Measurements from ENCODE around the gene CTSF.
"Not testable (repeated sequence)": the region's sequence is repeated elsewhere in the genome, so short reads cannot be mapped to it uniquely, and the experiment has no call there.

CTSF gene

DNA sequence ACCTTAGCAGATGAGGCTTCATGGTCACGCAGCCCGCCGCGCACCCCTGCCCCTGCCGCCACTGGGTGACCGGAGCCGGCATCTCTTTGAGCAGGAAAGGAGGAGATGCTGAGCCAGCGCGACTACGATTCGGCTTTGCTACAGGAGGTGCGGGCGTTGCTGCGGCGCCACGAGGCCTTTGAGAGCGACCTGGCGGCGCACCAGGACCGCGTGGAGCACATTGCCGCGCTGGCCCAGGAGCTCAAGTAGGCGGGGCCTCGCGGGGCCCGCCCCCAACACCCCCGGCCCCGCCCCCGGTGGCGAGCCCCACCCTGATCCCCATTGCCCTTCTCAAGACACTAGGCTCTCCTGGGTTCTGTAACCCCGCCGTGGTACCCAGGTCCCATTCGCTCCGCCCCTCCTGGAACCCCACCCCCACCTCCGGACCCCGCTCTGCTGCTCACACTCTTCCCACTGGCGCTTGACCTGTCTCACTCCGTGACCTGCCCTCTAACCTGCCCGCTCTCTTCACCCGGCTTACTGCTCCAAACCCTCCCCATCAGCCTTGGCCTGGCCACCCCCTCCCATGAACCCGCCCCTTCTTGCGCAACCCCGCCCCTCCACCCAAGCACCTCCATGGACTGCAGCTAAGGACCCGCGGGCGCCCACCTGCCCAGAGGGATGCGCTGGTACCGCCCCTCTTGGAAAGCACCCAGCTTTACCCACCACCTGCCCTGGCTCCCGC is 9.1 kb downstream of the CTSF start:
- no peak for DNase-seq (ENCODE audit: low read depth)

- DNase-seq (ENCODE audit: low read depth), result no peak
These were observed 10.6 kb downstream of the CTSF start for GRCh38 chr11:66557733-66558326.

DNA sequence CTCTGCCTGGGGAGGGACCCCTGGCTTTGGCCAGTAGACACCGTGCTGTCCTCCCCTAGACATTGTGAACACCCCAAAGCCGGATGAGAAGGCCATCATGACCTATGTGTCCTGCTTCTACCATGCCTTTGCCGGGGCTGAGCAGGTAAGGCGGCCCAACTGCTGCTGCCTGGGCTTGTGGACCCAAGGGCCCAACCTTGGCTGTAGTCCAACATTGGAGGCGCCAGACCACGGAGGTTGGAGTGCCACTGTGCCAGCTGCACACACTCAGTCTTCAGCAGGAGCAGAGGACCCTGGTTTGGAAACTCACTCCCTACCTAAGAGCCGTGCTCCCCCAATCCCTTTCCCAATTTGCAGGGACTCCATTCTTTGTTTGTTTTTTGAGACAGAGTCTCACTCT is 12.3 kb downstream of the CTSF start:
- no peak for DNase-seq (ENCODE audit: low read depth)

DNA sequence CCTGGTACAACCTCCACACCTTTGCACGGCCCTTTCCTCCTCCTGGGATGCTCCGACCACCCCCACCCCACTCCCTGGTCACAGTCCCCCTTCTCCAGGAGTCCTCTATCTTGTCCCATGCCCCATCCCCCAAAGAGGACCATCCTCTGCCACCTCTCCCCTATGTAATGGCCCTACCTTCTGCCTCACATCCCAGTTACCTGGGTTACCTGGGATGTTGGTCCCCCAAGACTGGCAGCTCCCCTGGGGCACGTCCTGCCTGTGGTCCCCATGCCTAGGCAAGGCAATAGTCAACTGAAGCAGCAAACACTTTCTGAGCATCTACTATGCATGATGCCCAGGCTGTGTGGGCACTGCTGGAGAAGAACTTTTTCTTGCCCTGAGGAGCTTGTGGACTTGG is 13.0 kb downstream of the CTSF start:
- DNase-seq (ENCODE audit: low read depth), result no peak

GRCh38 chr11:66554602-66555001 is 13.8 kb downstream of the CTSF start:
- no peak for DNase-seq (ENCODE audit: low read depth)

DNA sequence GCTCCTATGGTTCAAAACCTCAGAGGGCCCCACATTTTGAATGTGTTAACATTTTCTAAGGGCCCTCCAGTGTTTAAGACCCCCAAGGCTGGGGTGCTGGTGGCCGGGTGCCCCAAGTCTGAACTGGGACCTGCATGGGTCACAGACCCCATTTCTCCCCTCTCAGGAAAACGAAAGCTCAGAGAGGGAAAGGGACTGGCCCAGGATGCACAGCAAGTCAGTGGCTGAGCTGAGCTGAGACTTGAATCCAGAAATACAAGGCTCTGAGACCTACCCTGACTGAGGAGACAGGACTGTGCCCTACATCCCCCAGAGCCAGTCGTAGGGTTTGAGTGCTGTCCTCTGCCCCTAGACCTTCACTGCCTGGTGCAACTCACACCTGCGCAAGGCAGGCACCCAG is 17.5 kb downstream of the CTSF start:
- no peak for DNase-seq (ENCODE audit: low read depth)

GRCh38 chr11:66549696-66550095 is 18.7 kb downstream of the CTSF start:
- DNase-seq (ENCODE audit: low read depth), result no peak

- DNase-seq (ENCODE audit: low read depth), result no peak
These were observed 19.4 kb downstream of the CTSF start for GRCh38 chr11:66548774-66549630.

GRCh38 chr11:66548041-66548440 is 20.4 kb downstream of the CTSF start:
- no peak for DNase-seq (ENCODE audit: low read depth)

DNA sequence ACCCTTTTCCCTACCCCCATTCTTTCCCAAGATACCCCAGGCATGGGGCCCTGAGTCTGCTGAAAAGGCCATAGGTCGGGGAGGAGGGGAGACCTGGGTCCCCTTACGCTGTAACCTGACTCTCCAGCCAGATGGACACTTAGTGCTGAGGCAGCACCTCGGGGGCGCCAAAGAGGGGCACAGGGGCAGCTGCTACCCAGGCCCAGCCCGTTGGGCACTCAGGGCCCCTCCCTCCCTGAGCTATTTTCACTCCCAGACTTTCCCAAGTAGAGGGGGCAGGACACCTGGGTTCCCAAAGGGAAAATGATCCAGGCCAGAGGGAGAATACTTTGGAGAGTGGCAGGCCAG is 20.8 kb downstream of the CTSF start:
- no peak for DNase-seq (ENCODE audit: low read depth)

DNA sequence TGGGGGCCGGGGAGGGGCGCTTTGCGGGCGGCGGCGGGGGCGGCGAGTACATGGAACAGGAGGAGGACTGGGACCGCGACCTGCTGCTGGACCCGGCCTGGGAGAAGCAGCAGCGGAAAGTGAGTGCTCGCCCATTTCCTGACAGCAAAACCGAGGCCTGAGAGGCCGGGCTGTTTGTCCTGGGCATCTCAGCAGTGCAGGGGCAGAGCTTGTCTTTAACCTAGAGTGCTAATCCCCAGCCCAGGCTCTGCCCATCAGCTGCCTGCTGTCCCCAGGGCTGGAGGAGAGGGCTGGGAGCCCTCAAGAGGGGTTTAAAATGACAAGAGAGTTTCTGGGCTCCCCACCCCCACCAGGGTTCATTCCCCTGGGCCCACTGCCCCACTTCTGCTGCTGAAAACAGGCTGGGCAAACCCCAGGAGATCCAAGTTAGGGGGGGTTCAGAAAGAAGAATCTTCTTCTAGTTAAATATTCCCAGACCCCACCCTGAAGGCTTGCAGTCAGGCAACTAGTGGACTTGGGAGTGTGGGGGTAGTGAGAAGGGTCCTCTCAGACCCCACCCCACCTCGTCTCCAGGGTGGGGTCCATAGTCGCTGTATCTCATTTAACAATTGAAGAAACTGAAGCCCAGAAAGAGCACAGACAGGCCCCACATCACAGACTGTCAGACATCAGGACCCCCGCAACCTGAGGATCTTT is 21.3 kb downstream of the CTSF start:
- DNase-seq (ENCODE audit: low read depth), result no peak

- DNase-seq (ENCODE audit: low read depth), result no peak
These were observed 21.9 kb downstream of the CTSF start, which contains the start of gene ACTN3 for GRCh38 chr11:66546368-66546965. ACTN3 (plus strand) TSS chr11:66546903; CDS start chr11:66546938, 35 bp downstream.

GRCh38 chr11:66545701-66546367 is 22.6 kb downstream of the CTSF start, which contains the start of gene ZDHHC24:
ZDHHC24 (minus strand) TSS chr11:66546048; CDS start chr11:66546003, 45 bp downstream.
- peak; percentile 74 for DNase-seq (ENCODE audit: low read depth)

DNA sequence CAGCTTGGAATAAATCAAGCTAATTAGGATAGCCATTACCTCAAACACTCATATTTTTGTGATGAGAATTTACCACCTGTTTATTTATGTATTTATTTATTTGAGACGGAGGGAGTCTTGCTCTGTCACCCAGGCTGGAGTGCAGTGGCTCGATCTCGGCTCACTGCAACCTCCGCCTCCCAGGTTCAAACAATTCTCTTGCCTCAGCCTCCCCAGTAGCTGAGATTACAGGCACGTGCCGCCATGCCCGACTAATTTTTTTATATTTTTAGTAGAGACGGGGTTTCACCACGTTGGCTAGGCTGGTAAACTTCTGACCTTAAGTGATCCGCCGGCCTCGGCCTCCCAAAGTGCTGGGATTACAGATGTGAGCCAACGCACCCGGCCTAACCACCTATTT is 23.5 kb downstream of the CTSF start:
- not testable (repeated sequence) for DNase-seq (ENCODE audit: low read depth)

GRCh38 chr11:66543263-66544107 is 24.9 kb downstream of the CTSF start:
- peak; percentile 47 for DNase-seq (ENCODE audit: low read depth)

DNA sequence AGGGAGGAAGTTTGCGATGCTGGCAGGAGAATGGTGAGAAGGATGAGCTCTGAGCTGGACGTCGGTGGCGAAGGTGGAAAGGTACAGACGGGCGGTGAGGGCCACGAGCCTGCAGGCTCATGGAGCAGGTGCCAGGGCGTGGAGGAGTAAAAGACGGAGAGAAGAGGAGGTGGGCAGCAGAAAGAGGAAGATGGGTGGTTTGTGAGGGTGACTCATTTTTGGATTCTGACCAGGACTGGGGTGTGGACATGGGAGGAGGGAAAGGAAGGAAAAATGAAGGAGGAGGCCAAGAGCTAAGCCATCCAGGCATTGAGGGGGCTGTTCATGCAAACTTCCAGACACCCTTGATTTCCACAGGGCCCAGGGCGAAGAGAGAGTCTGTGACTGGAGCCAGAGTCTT is 26.0 kb downstream of the CTSF start:
- DNase-seq (ENCODE audit: low read depth), result no peak

DNA sequence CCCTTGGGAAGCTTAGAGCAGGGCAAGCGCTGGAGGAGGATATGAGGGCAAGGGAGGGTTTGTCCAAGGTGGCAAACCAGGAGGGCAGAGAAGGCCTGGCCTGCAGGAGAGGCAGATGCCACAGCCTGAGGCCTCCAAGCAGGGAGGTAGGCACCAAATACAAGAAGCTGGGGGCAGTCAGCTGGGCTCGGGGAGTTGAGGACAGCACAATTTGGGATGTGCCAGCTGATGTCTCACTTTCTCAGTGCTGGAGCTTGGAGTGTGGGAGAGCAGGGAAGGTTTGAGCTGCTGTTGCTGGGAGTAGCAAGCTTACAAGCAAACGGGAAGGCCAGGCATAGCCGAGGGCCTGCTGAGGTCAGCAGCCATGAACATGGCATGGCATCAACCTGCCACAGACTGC is 26.5 kb downstream of the CTSF start:
- DNase-seq (ENCODE audit: low read depth), result no peak

- DNase-seq (ENCODE audit: low read depth), result not testable (repeated sequence)
These were observed 27.8 kb downstream of the CTSF start for GRCh38 chr11:66540598-66540997.

GRCh38 chr11:66539870-66540213 is 28.6 kb downstream of the CTSF start:
- DNase-seq (ENCODE audit: low read depth), result no peak

DNA sequence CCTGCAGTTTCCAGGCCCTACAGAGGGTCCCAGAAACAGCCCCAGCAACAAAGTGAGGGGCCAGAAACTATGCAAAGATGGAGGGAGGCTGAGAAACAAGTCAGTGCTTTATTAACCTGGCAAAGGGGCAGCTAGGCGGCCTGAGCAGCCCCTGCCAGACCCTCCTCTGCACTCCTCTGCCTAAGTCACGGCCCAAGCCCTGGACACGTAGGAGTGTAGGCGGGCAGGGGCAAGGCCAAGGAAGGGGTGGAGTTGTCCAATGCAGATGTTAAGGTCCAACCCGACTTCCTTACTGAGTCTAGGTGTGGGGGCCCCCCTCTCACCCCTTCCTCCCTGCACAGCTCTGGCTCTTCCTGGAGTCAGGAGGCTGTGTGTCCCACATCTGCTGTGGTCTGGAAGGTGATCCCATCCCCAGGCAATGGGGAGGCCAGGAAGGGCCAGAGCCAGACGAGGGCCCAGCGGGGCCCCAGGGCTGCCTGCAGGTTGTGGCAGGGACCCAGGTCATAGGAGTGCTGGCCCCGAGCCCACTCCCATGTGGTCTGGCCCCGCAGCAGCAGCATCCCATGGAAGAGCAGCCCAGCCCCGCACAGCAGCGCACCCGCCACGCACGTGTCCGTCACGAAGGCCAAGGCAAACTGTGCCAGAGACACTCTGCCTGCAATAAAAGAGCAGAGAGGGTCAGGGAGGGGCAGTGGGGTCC is 29.1 kb downstream of the CTSF start:
- no peak for DNase-seq (ENCODE audit: low read depth)

Measured in activated T-helper 1 cell treated with Interleukin-2 at 50 U/mL for 16 hours (primary cell).